Neutrophil (primary cell): ENCODE results near the gene OLFM3.

Experiments
- H3K27ac ChIP-seq: fragments of 200-600 bp; sonication (generic); 2 replicates; pipeline ENCODE4 v1.5.1; 2016; ENCODE audit warnings: mild to moderate bottlenecking, moderate library complexity
- H3K27me3 ChIP-seq: fragments of 200-600 bp; sonication (generic); 2 replicates; pipeline ENCODE4 v1.6.0; 2016; ENCODE audit warnings: mild to moderate bottlenecking
- H3K36me3 ChIP-seq: fragments of 200-600 bp; sonication (generic); 2 replicates; pipeline ENCODE4 v1.5.1; 2017
- H3K4me1 ChIP-seq, 2 experiments: fragments of 200-600 bp in 1 of 2; sonication (generic) in 1 of 2; 1 replicate in 1 of 2; 2 replicates in 1 of 2; pipeline versions ENCODE4 v1.5.1 to v1.6.1; 2013 to 2016; ENCODE audit warnings: low read depth in 1 of 2, low read length in 1 of 2, mild to moderate bottlenecking in 1 of 2, moderate library complexity in 1 of 2; ENCODE audit not compliant: control insufficient read depth in 1 of 2, insufficient read depth in 1 of 2
- H3K4me3 ChIP-seq, 2 experiments: fragments of 200-600 bp in 1 of 2; sonication (generic) in 1 of 2; 1 replicate in 1 of 2; 2 replicates in 1 of 2; pipeline ENCODE4 v1.5.1; 2013 to 2016; ENCODE audit warnings: low read depth in 1 of 2, low read length in 1 of 2, mild to moderate bottlenecking in 1 of 2, moderate library complexity in 1 of 2
- H3K9me3 ChIP-seq: fragments of 200-600 bp; sonication (generic); 2 replicates; pipeline ENCODE4 v1.5.1; 2016
- TF ChIP-seq, protein P1 (sequence below): fragments of 200-600 bp; sonication (generic); IDR thresholded peaks from 2 replicates; pipeline ENCODE4 v1.5.1; 2016; ENCODE audit warnings: antibody characterized with exemption

OLFM3 gene

DNA sequence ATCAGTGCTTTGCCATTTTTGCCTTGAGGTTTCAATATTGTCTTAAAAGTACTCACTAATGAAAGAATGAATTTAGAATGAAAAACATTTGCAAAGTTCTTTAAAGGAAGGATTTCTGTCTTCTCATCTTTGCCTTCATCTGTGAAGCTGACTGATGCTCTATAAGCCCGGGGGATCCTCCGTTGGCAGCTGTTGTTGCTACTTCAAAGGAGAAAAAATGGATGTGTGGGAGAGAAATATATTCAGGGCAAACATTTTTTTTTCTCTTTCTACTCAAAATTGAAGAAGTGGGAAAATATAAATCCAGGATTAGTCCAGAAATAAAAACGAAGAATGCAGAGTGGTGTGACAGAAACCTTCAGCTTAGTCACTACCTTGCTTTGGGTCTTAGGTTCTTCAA is 142.5 kb downstream of the OLFM3 start:
- no peaks in the 10 kb centered on the region for H3K36me3 ChIP-seq

DNA sequence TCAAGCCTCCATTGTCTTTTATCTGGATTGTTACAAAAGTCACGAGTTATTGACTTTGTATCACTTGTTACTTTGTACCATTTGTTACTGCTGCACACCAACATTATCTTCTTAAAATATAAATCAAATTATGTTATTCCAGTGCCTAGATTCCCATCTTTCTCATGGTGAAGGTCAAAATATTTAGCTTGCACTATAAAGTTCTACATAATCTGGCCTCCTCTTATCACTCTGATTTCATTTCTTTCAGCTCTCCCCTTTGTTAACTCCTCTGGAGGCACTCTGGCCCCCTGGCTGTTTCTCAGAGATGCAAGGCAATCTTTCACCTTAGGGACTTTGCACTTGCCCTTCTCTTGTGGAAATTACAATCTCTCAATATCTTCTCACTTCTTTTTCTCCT is 143.8 kb downstream of the OLFM3 start:
- H3K4me1 ChIP-seq = no peaks in the 10 kb centered on the region
- H3K27me3 ChIP-seq = no peaks in the 10 kb centered on the region
- no peaks in the 10 kb centered on the region for H3K36me3 ChIP-seq
- H3K4me3 ChIP-seq = no peak overlapping the region
- no peak overlapping the region for H3K27ac ChIP-seq
- TF ChIP-seq, protein P1, sequence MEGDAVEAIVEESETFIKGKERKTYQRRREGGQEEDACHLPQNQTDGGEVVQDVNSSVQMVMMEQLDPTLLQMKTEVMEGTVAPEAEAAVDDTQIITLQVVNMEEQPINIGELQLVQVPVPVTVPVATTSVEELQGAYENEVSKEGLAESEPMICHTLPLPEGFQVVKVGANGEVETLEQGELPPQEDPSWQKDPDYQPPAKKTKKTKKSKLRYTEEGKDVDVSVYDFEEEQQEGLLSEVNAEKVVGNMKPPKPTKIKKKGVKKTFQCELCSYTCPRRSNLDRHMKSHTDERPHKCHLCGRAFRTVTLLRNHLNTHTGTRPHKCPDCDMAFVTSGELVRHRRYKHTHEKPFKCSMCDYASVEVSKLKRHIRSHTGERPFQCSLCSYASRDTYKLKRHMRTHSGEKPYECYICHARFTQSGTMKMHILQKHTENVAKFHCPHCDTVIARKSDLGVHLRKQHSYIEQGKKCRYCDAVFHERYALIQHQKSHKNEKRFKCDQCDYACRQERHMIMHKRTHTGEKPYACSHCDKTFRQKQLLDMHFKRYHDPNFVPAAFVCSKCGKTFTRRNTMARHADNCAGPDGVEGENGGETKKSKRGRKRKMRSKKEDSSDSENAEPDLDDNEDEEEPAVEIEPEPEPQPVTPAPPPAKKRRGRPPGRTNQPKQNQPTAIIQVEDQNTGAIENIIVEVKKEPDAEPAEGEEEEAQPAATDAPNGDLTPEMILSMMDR = no peak
- no peaks in the 10 kb centered on the region for H3K9me3 ChIP-seq

More for the DNA sequence above, 142.5 kb downstream of the OLFM3 start:
- H3K27me3 ChIP-seq = no peaks in the 10 kb centered on the region
- no peaks in the 10 kb centered on the region for H3K9me3 ChIP-seq
- H3K4me3 ChIP-seq = no peak overlapping the region
- TF ChIP-seq, protein P1 = no peak
- no peaks in the 10 kb centered on the region for H3K4me1 ChIP-seq
- H3K27ac ChIP-seq = no peak overlapping the region

DNA sequence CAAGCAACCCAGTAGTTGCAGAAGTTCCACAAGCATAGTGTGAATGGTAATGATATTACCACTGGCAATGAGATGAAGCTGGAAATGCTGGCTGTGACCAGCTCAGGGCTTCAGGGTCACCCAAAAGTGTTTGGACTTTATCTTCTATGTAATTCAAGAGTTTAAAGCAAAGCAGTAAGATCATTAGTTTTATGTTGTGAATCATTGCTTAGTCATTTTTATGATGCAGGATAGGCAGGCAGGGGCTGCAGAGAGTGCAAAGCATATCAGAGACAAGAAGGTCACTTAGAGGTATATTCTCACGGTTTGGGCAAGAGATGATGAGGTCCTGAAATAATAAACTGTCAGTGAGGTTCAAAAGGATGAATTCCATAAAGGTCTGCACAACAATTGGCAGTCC is 147.4 kb downstream of the OLFM3 start:
- Histone ChIP-seq H3K27me3 (no peaks in the 10 kb centered on the region), H3K9me3 (no peaks in the 10 kb centered on the region), H3K4me3 (no peak overlapping the region), H3K4me1 (no peaks in the 10 kb centered on the region), H3K36me3 (no peaks in the 10 kb centered on the region), H3K27ac (no peak overlapping the region)
- TF ChIP-seq, protein P1 = no peak

DNA sequence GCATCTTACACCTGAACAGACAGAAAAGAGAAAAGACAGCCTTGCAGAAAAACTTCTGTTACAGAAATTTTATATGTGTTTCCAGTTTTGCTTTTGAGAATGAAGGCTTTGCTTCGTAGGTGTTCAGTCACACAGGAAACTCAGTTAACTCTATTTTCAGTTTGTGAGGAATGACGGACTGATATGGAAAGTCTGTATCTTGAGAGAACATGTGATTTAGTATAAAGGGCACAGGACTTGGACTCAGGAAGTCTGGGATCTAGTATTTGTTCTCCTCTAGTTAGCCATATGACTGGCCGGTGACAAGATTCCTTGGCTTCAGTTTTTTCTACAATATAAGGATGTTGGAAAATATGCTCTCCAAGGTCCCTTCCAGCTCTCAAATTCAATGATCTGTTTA is 149.1 kb downstream of the OLFM3 start:
- no peaks in the 10 kb centered on the region for H3K27me3 ChIP-seq

DNA sequence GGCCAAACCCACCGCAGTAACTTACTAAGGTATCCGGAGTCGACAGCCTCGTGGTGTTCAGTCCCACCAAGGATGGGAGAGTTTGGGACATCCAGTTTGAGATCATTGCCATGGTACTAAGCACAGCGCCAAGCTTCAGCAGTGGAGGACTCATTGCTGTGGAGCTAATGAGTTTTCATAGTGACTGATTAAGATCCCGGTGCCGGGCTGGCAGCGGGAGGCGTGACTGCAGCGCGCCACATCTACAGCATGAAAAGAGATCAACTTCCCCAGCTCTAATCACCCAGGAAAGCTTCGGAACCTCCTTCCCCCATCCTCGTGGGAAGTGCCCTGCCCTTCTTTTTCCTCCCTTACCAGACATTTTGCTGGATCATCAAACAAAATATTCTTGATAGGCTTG is 149.9 kb downstream of the OLFM3 start:
- no peak overlapping the region for H3K4me3 ChIP-seq
- H3K4me1 ChIP-seq = no peaks in the 10 kb centered on the region
- H3K27me3 ChIP-seq = no peaks in the 10 kb centered on the region
- H3K9me3 ChIP-seq = no peaks in the 10 kb centered on the region
- H3K27ac ChIP-seq = no peak overlapping the region
- no peaks in the 10 kb centered on the region for H3K36me3 ChIP-seq
- TF ChIP-seq, protein P1 = no peak

More for the DNA sequence above, 149.1 kb downstream of the OLFM3 start:
- H3K36me3 ChIP-seq = no peaks in the 10 kb centered on the region
- no peaks in the 10 kb centered on the region for H3K9me3 ChIP-seq
- H3K4me1 ChIP-seq = no peaks in the 10 kb centered on the region
- TF ChIP-seq, protein P1 = no peak
- no peak overlapping the region for H3K27ac ChIP-seq
- no peak overlapping the region for H3K4me3 ChIP-seq

DNA sequence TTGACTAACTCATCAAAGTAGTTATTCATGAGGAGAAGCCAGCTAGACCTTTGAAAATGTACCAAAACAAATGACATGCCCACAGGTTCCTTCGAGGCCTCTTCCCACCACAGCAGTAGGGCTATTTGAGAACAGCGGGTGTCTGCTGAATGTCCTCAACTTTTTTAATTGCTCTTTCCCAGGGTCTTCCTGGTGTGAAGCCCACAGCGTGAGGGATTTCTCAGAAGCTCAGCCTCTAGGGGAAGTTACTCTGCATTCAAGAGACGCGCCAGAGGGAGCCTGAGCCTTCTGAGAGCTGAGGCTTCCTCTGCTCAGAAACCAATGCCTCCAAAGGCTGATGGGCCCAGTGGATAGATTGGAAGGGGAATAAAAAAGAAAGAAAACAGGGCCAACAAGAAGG is 153.6 kb downstream of the OLFM3 start:
- Histone ChIP-seq H3K27me3 (no peaks in the 10 kb centered on the region), H3K36me3 (no peaks in the 10 kb centered on the region), H3K27ac (no peak overlapping the region), H3K9me3 (no peaks in the 10 kb centered on the region), H3K4me3 (no peak overlapping the region), H3K4me1 (no peaks in the 10 kb centered on the region)
- TF ChIP-seq, protein P1 = no peak
